GM12891 (cell line): ENCODE measurements around the gene TMEM117.

Source experiments
- POLR2AphosphoS5 ChIP-seq: IDR thresholded peaks from 2 replicates; pipeline ENCODE4 v1.6.1; 2011; ENCODE audit warnings: low read depth, low read length, control low read depth
- TAF1 ChIP-seq: IDR thresholded peaks from 2 replicates; pipeline ENCODE4 v1.6.1; 2011; ENCODE audit warnings: low read depth, low read length, control low read depth

DNA sequence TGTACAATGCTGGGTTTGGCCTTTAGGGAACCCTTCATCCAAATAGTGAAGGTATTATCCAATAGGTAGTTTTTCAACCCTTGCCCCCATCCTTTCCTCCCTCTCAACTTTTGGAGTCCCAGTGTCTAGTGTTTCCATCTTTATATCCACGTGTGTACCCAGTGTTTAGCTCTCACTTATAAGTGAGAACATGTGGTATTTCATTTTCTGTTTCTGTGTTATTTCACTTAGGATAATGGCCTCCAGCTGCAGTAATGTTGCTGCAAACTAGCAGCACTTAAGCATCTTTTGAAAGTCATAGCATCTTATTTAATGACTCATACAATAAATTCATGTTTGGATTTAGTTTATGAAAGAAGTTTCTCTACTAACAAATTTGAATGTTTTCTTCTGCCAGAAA, 597.8 kb downstream of the TMEM117 start:
- no peak for TF ChIP-seq POLR2AphosphoS5
- TF ChIP-seq TAF1, result no peak
